GM12878 (cell line): ENCODE results near the gene CMSS1. TPM values are rescaled to one million over a fixed set of nuclear protein-coding genes. Genes with fewer than 3 reads are reported as not detected.

Experiments used
- ATAC-seq: fragments of 200-7000 bp; cut with Tn5 transposase; 3 replicates; pipeline ENCODE4 v1.9.1; 2020; ENCODE audit warnings: mild to moderate bottlenecking, moderate library complexity
- BruUV-seq: library from RNA; stranded (reverse); fragments of 400-500 nt; replicated peaks from 2 replicates; lab custom pipeline; 2021; lab: Mats Ljungman, UMichigan
- CTCF ChIA-PET: fragments of 300-600 bp; sonication (Branson Sonifier 250); formaldehyde crosslinking; extraction: SDS; loops from one replicate; lab custom pipeline; 2021; ENCODE audit warnings: inconsistent platforms; lab: Yijun Ruan, JAX
- POLR2A ChIA-PET: fragments of 350-600 bp; formaldehyde crosslinking; extraction: SDS; loops from one replicate; lab custom pipeline; 2021; ENCODE audit warnings: inconsistent platforms; lab: Charles Lee
- RAD21 ChIA-PET: fragments of 300-600 bp; sonication (Branson Sonifier 250); formaldehyde crosslinking; loops from one replicate; lab custom pipeline; 2023; ENCODE audit warnings: antibody characterized with exemption; ENCODE audit not compliant: unreplicated experiment; lab: Charles Lee
- SMC1A ChIA-PET: fragments of 300-600 bp; sonication (Branson Sonifier 250); formaldehyde crosslinking; loops from one replicate; lab custom pipeline; 2023; ENCODE audit not compliant: unreplicated experiment, uncharacterized antibody; lab: Charles Lee
- DNase-seq: peaks from one replicate; pipeline ENCODE4 v3.0.0-alpha.2; 2011; ENCODE audit warnings: low read depth, low spot score
- FAIRE-seq: peaks from 3 replicates; lab custom pipeline; 2011; peaks lifted over from hg19 to GRCh38; lab: Jason Lieb, UNC
- H2AFZ ChIP-seq: 2 replicates; pipeline ENCODE4 v1.6.0; 2011; ENCODE audit warnings: low read depth, low read length, control low read depth; ENCODE audit not compliant: control insufficient read depth
- H3K27ac ChIP-seq: 2 replicates; pipeline ENCODE4 v1.5.1; 2011; ENCODE audit warnings: control low read depth; ENCODE audit not compliant: control insufficient read depth, insufficient read depth
- H3K27me3 ChIP-seq, 2 experiments: replicated peaks in 1 of 2; 2 replicates each; pipeline versions ENCODE4 v1.6.0 to v1.6.1; 2011; ENCODE audit warnings: low read length in 1 of 2; ENCODE audit not compliant: control insufficient read depth in 2 of 2, insufficient read depth in 2 of 2
- H3K36me3 ChIP-seq, 2 experiments: 2 replicates each; pipeline ENCODE4 v1.5.1; 2011; ENCODE audit warnings: low read length in 1 of 2; ENCODE audit not compliant: control insufficient read depth in 2 of 2, insufficient read depth in 2 of 2
- H3K4me1 ChIP-seq: 2 replicates; pipeline ENCODE4 v1.6.1; 2011; ENCODE audit warnings: mild to moderate bottlenecking, low read length, moderate library complexity, mixed read lengths; ENCODE audit not compliant: control insufficient read depth, insufficient read depth
- H3K4me2 ChIP-seq: 2 replicates; pipeline ENCODE4 v1.6.0; 2011; ENCODE audit warnings: control low read depth; ENCODE audit not compliant: control insufficient read depth, insufficient read depth
- H3K4me3 ChIP-seq: fragments of 200-600 bp; sonication (generic); 2 replicates; pipeline ENCODE4 v1.5.1; 2016
- H3K79me2 ChIP-seq: 2 replicates; pipeline ENCODE4 v1.6.0; 2011; ENCODE audit warnings: low read length; ENCODE audit not compliant: control insufficient read depth, insufficient read depth
- H3K9ac ChIP-seq: 2 replicates; pipeline ENCODE4 v1.8.0; 2011; ENCODE audit warnings: low read length, control low read depth, mixed read lengths; ENCODE audit not compliant: control insufficient read depth, insufficient read depth
- H3K9me3 ChIP-seq: replicated peaks from 3 replicates; pipeline ENCODE4 v1.5.1; 2011; ENCODE audit warnings: mild to moderate bottlenecking, low read length; ENCODE audit not compliant: control insufficient read depth, insufficient read depth
- H4K20me1 ChIP-seq: 2 replicates; pipeline ENCODE4 v1.6.0; 2011; ENCODE audit not compliant: control insufficient read depth, insufficient read depth
- BRCA1 ChIP-seq: IDR thresholded peaks from 2 replicates; pipeline ENCODE4 v1.6.1; 2011; ENCODE audit warnings: low read depth, low read length, improper control_type of control experiment
- DPF2 ChIP-seq: fragments of 450-650 bp; IDR thresholded peaks from 2 replicates; pipeline ENCODE4 v1.6.1; 2017; ENCODE audit warnings: mild to moderate bottlenecking
- ESRRA ChIP-seq: IDR thresholded peaks from 2 replicates; pipeline ENCODE4 v1.6.1; 2012; ENCODE audit warnings: mild to moderate bottlenecking, low read length, improper control_type of control experiment
- ETV6 ChIP-seq, 2 experiments: fragments of 450-650 bp in 1 of 2; IDR thresholded peaks in 1 of 2; conservative IDR thresholded peaks in 1 of 2; 2 replicates each; pipeline ENCODE4 v1.6.1; 2014; ENCODE audit warnings: antibody characterized with exemption in 1 of 2, borderline replicate concordance in 1 of 2, low read depth in 1 of 2, mild to moderate bottlenecking in 1 of 2, moderate library complexity in 1 of 2
- EZH2 ChIP-seq: IDR thresholded peaks from 2 replicates; pipeline ENCODE4 v1.6.1; 2012; ENCODE audit warnings: low read depth, mild to moderate bottlenecking, control low read depth, inconsistent platforms, low read length, borderline replicate concordance; ENCODE audit not compliant: control insufficient read depth
- HDAC2 ChIP-seq: fragments of 200-600 bp; sonication (generic); IDR thresholded peaks from 2 replicates; pipeline ENCODE4 v1.6.1; 2017
- JUND ChIP-seq: IDR thresholded peaks from 2 replicates; pipeline ENCODE4 v1.6.1; 2012; ENCODE audit warnings: low read depth, mild to moderate bottlenecking, low read length, improper control_type of control experiment, moderate library complexity
- MYB ChIP-seq: fragments of 150-350 bp; IDR thresholded peaks from 2 replicates; pipeline ENCODE4 v1.6.1; 2014; ENCODE audit warnings: mild to moderate bottlenecking, low read depth, low read length, borderline replicate concordance
- NFIC ChIP-seq: IDR thresholded peaks from 2 replicates; pipeline ENCODE4 v1.6.1; 2012; ENCODE audit warnings: low read depth, mild to moderate bottlenecking, inconsistent platforms, low read length, moderate library complexity
- PAX5 ChIP-seq: IDR thresholded peaks from 2 replicates; pipeline ENCODE4 v1.6.1; 2011; ENCODE audit warnings: low read depth, low read length, borderline replicate concordance
- POLR2A ChIP-seq: IDR thresholded peaks from 2 replicates; pipeline ENCODE4 v1.6.1; 2011; ENCODE audit warnings: low read depth, mild to moderate bottlenecking, low read length
- RFX5 ChIP-seq: IDR thresholded peaks from 2 replicates; pipeline ENCODE4 v1.6.1; 2011; ENCODE audit warnings: low read depth, low read length, improper control_type of control experiment
- SRF ChIP-seq, 2 experiments: IDR thresholded peaks; 2 replicates each; pipeline ENCODE4 v1.6.1; 2011; ENCODE audit warnings: low read depth in 2 of 2, low read length in 2 of 2, mild to moderate bottlenecking in 1 of 2, moderate library complexity in 1 of 2
- ZNF207 ChIP-seq: fragments of 450-650 bp; IDR thresholded peaks from 2 replicates; pipeline ENCODE4 v1.6.1; 2014; ENCODE audit warnings: antibody characterized with exemption, mild to moderate bottlenecking, borderline replicate concordance
- ZSCAN29 ChIP-seq: fragments of 450-650 bp; IDR thresholded peaks from 2 replicates; pipeline ENCODE4 v1.6.1; 2017; ENCODE audit warnings: mild to moderate bottlenecking, moderate library complexity
- WGBS: methylation state at CpG from one replicate; pipeline ENCODE4 v1.1.6; 2016; ENCODE audit warnings: low lambda C conversion rate; ENCODE audit not compliant: insufficient replicate concordance, insufficient coverage; ENCODE audit errors: missing lambda C conversion rate; 5-methylcytosine and 5-hydroxymethylcytosine counted together
- in situ Hi-C: fragments of 300-500 bp; cut with MboI; formaldehyde crosslinking; loops from 9 replicates; pipeline ENCODE4 v1.14.3; 2018; ENCODE audit warnings: mixed read lengths
- intact Hi-C: fragments of 100-400 bp; cut with micrococcal nuclease; formaldehyde crosslinking; loops from one replicate; pipeline ENCODE4 v1.14.2; 2022; ENCODE audit not compliant: unreplicated experiment
- polyA plus RNA-seq, 11 experiments: library from polyadenylated mRNA; depleted of rRNA in 4 of 11; unstranded in 6 of 11; stranded (reverse) in 5 of 11; fragments of >200 nt; fragmentation: Nextera tagmentation in 4 of 11; fragmentation: Illumina TruSeq in 1 of 11; extraction: Ambion mirVana in 4 of 11; extraction: Trizol in 1 of 11; gene quantifications; 1 replicate in 1 of 11; 2 replicates in 10 of 11; pipeline versions ENCODE4 v1.2.1 to v1.2.3, GENCODE V29; 2011 to 2016; ENCODE audit warnings: inconsistent platforms in 2 of 11, missing spikeins in 2 of 11, low read depth in 1 of 11
- total RNA-seq, 4 experiments: library from RNA; depleted of rRNA in 3 of 4; stranded (reverse); fragments of >200 nt in 3 of 4; fragmentation: Illumina TruSeq in 1 of 4; extraction: Trizol in 1 of 4; gene quantifications; 2 replicates each; pipeline versions ENCODE4 v1.2.1 to v1.2.3, GENCODE V29; 2013 to 2021
- TF ChIP-seq, protein P1 (sequence below): fragments of 450-650 bp; formaldehyde crosslinking; IDR thresholded peaks from 2 replicates; pipeline ENCODE4 v1.4.0; 2020; ENCODE audit warnings: mild to moderate bottlenecking, moderate library complexity
- TF ChIP-seq, protein P2 (sequence below): IDR thresholded peaks from 2 replicates; pipeline ENCODE4 v1.6.1; 2012; ENCODE audit warnings: improper control_type of control experiment, low read depth, low read length; ENCODE audit not compliant: insufficient replicate concordance

Gene CMSS1
- total and polyA plus RNA-seq, 10 of the 15 experiments (the other 5 are each of a cell fraction or from before 2014, with no cell fraction given): 31.0 to 118 (median 70.1) TPM

GRCh38 chr3:99940350-99940749 lies 122.7 kb downstream of the CMSS1 start:
- no peak for TF ChIP-seq JUND
- TF ChIP-seq HDAC2: no peak
- no peak for TF ChIP-seq ETV6 (conservative IDR thresholded peaks at IDR 0.05 in 1 of 2, IDR thresholded peaks at IDR 0.05 in 1 of 2; ENCODE audit: borderline replicate concordance in 1 of 2, low read depth in 1 of 2)
- no peak for TF ChIP-seq ESRRA
- no peak for TF ChIP-seq POLR2A
- TF ChIP-seq ZSCAN29: no peak
- TF ChIP-seq, protein P1, sequence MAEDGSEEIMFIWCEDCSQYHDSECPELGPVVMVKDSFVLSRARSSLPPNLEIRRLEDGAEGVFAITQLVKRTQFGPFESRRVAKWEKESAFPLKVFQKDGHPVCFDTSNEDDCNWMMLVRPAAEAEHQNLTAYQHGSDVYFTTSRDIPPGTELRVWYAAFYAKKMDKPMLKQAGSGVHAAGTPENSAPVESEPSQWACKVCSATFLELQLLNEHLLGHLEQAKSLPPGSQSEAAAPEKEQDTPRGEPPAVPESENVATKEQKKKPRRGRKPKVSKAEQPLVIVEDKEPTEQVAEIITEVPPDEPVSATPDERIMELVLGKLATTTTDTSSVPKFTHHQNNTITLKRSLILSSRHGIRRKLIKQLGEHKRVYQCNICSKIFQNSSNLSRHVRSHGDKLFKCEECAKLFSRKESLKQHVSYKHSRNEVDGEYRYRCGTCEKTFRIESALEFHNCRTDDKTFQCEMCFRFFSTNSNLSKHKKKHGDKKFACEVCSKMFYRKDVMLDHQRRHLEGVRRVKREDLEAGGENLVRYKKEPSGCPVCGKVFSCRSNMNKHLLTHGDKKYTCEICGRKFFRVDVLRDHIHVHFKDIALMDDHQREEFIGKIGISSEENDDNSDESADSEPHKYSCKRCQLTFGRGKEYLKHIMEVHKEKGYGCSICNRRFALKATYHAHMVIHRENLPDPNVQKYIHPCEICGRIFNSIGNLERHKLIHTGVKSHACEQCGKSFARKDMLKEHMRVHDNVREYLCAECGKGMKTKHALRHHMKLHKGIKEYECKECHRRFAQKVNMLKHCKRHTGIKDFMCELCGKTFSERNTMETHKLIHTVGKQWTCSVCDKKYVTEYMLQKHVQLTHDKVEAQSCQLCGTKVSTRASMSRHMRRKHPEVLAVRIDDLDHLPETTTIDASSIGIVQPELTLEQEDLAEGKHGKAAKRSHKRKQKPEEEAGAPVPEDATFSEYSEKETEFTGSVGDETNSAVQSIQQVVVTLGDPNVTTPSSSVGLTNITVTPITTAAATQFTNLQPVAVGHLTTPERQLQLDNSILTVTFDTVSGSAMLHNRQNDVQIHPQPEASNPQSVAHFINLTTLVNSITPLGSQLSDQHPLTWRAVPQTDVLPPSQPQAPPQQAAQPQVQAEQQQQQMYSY (CRISPR knock-in tag): no peak
- no peak for TF ChIP-seq ZNF207
- TF ChIP-seq, protein P2, sequence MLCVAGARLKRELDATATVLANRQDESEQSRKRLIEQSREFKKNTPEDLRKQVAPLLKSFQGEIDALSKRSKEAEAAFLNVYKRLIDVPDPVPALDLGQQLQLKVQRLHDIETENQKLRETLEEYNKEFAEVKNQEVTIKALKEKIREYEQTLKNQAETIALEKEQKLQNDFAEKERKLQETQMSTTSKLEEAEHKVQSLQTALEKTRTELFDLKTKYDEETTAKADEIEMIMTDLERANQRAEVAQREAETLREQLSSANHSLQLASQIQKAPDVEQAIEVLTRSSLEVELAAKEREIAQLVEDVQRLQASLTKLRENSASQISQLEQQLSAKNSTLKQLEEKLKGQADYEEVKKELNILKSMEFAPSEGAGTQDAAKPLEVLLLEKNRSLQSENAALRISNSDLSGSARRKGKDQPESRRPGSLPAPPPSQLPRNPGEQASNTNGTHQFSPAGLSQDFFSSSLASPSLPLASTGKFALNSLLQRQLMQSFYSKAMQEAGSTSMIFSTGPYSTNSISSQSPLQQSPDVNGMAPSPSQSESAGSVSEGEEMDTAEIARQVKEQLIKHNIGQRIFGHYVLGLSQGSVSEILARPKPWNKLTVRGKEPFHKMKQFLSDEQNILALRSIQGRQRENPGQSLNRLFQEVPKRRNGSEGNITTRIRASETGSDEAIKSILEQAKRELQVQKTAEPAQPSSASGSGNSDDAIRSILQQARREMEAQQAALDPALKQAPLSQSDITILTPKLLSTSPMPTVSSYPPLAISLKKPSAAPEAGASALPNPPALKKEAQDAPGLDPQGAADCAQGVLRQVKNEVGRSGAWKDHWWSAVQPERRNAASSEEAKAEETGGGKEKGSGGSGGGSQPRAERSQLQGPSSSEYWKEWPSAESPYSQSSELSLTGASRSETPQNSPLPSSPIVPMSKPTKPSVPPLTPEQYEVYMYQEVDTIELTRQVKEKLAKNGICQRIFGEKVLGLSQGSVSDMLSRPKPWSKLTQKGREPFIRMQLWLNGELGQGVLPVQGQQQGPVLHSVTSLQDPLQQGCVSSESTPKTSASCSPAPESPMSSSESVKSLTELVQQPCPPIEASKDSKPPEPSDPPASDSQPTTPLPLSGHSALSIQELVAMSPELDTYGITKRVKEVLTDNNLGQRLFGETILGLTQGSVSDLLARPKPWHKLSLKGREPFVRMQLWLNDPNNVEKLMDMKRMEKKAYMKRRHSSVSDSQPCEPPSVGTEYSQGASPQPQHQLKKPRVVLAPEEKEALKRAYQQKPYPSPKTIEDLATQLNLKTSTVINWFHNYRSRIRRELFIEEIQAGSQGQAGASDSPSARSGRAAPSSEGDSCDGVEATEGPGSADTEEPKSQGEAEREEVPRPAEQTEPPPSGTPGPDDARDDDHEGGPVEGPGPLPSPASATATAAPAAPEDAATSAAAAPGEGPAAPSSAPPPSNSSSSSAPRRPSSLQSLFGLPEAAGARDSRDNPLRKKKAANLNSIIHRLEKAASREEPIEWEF: no peak
- TF ChIP-seq BRCA1: no peak
- TF ChIP-seq PAX5: no peak
- no peak for TF ChIP-seq MYB
- no peak for TF ChIP-seq SRF (IDR thresholded peaks at IDR 0.05; ENCODE audit: low read depth in 2 of 2, low read length in 2 of 2)
- no peak for TF ChIP-seq EZH2
- no peak for TF ChIP-seq RFX5
- no peak for TF ChIP-seq DPF2
- no peak for TF ChIP-seq NFIC
- ChIA-PET SMC1A (interaction anchor here (1.5 to 2.7 kb wide), 7 partner anchors 17 to 104 kb away, joined by 4 to 10 read pairs (median 6); no protein-coding TSS in a partner anchor), POLR2A (no interaction called here), CTCF (interaction anchor here (1.0 to 2.2 kb wide), 3 partner anchors 8 to 73 kb away, joined by 4 to 8 read pairs (median 6); no protein-coding TSS in a partner anchor), RAD21 (no interaction called here)
- 71% methylated on average over 2 of the region's 2 CpGs for WGBS
- no peaks in the 10 kb centered on the region for H3K36me3 ChIP-seq
- H3K27me3 ChIP-seq: no peaks in the 10 kb centered on the region
- intact Hi-C loops: no loop called here
- no peaks in the 10 kb centered on the region for H3K9me3 ChIP-seq
- FAIRE-seq (no peak), DNase-seq (no peak), ATAC-seq (no peak)
- H3K4me2 ChIP-seq: no peak overlapping the region
- no peaks in the 10 kb centered on the region for H3K79me2 ChIP-seq
- BruUV-seq: no TSS peak
- peaks cover 24% of the 10 kb centered on the region for H3K4me1 ChIP-seq
- no peak overlapping the region for H2AFZ ChIP-seq
- H3K27ac ChIP-seq: no peak overlapping the region
- in situ Hi-C loops: no loop called here
- H3K9ac ChIP-seq: no peak overlapping the region
- no peaks in the 10 kb centered on the region for H4K20me1 ChIP-seq
- no peak overlapping the region for H3K4me3 ChIP-seq
